Epithelial cell of esophagus (primary cell): Measurements from ENCODE around the gene ENTPD6.
A peak's percentile ranks its signal among the peaks of the same experiment; 100 is the strongest.
"Not testable (repeated sequence)": the region's sequence is repeated elsewhere in the genome, so short reads cannot be mapped to it uniquely, and the experiment has no call there.

ENCODE experiments used
- DNase-seq: peaks from one replicate; pipeline ENCODE4 v3.0.0; 2010; ENCODE audit warnings: low read depth
- H3K4me3 ChIP-seq: 2 replicates; pipeline ENCODE4 v1.5.1; 2011; ENCODE audit warnings: mild to moderate bottlenecking, low read length, control low read depth
- CTCF ChIP-seq: IDR thresholded peaks from 2 replicates; pipeline ENCODE4 v1.5.1; 2011; ENCODE audit warnings: low read depth, mild to moderate bottlenecking, low read length, control low read depth, inconsistent platforms; ENCODE audit not compliant: insufficient read depth; ENCODE audit errors: missing control alignments

ENTPD6 gene

DNA sequence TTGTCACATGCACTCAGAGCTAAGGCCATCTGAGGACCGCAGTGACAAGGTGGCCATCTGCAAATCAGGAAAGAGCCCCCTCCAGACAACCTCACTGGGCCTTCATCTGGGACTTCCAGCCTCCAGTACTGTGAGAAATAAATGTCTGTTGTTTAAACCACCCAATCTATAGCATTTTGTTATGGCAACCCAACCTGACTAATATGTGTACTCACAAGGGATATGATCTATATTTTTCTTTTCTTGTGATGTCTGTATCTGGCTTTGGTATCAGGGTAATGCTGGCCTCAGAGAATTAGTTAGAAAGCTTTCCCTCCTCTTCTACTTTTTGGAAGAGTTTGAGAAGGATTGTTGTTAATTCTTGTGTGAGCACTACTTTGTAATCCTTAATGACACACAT lies 37.5 kb upstream of the ENTPD6 start:
- TF ChIP-seq CTCF, result no peak
- DNase-seq, result no peak
- H3K4me3 ChIP-seq, result no peak overlapping the region

DNA sequence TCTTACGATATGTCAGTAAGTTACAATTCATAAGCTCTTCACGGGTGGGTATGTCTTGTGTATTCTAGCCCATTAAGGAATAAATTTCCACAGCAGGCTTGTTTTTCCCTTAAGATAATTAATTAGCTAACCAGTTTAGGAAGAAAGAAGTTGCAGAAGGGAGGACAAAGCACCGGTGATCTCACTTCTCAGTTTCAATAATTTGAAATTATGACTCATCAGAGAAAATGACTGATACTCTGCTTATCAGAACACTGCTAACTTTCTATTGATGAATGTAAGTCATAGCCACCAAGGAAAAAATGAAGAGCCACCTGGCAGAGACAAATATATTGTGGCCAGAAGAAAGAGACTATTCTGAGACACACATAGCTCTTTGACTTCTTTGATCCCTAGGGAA lies 35.0 kb upstream of the ENTPD6 start:
- no peak for TF ChIP-seq CTCF
- DNase-seq, result no peak
- H3K4me3 ChIP-seq, result no peak overlapping the region

DNA sequence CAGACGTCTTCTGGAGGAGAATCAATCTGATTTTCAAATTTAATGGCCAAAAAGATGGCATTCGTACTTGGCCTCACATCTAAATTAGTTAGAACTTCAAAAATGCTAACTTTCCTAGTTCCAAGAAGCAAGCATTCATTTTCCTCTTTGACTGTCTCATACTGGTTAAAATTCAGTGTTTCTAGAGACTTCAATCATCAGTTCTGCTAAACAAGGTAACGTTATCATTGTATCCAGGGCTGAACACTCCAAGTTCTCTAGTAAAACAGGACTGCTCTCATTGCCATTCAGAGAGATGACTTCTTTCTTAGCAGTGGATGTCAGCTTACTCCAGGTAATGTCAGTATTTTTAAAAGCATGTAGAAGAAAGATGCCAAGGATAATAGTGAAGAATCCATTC lies 34.6 kb upstream of the ENTPD6 start:
- TF ChIP-seq CTCF, result no peak
- no peak overlapping the region for H3K4me3 ChIP-seq
- no peak for DNase-seq

DNA sequence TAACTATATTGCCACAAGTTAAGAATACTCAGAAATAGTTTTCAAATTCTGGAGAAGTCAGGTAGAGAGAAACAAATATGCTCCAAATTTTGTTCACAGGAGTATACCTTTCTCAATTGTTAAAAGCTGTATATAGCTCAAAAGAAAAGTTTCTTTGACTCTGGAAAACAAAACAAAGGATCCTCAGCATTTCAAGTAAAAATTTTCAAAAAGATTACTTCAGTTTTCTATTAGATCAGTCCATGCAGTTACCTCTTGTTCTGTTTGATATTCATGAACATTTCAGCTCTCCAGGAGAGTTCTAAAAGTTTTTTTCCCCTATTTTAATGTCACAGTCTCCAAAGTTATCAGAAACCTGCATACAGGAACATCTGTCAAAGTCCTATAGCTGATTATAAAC lies 30.4 kb upstream of the ENTPD6 start:
- DNase-seq, result no peak
- TF ChIP-seq CTCF, result no peak
- no peak overlapping the region for H3K4me3 ChIP-seq

GRCh38 chr20:25166105-25166782 lies 29.3 kb upstream of the ENTPD6 start:
- not testable (repeated sequence) for DNase-seq, H3K4me3 ChIP-seq

DNA sequence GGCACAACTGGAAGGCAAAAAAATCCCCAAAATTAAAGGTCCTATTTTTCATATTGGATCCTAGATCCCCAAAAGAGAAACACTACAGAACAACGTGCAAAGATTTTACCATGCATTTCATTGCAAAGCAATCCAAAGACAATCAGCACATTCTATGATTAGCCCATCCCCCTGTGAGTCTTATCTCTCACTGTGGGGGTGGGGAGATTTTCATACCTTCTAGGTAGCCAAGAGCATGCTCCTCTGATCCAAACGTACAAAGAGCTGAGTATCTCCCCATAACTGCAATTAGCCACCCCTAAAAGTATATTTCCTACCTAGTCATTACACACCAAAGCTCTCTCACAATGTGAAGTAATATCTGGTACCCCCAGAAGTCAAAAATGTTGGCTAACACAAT lies 22.2 kb upstream of the ENTPD6 start:
- H3K4me3 ChIP-seq, result no peak overlapping the region
- no peak for DNase-seq
- no peak for TF ChIP-seq CTCF

- DNase-seq, result peak; percentile 20
- H3K4me3 ChIP-seq, result no peak overlapping the region
- TF ChIP-seq CTCF, result no peak
Measured at GRCh38 chr20:25173886-25174308, 21.6 kb upstream of the ENTPD6 start.

DNA sequence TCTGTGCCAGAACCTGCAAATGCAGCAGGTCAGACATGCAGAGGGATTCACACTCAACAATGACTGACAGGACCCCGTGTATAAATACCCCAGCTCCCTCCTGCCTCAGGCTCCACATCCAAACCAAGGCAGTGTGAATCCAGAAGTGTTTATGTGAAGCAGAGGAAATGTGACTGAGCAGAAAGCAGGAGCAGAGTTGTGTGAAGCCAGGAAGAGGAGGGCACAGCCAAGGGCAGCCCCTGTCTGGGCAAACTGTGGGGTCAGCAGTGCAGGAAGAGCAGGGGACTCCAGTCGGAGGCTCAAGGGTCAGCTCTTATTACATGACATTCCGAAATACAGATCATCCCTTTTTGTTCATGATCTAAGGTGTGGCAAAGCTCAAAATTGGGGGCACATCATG lies 19.3 kb upstream of the ENTPD6 start:
- H3K4me3 ChIP-seq, result no peak overlapping the region
- DNase-seq, result no peak

More for the DNA sequence above, 19.3 kb upstream of the ENTPD6 start:
- TF ChIP-seq CTCF, result no peak
